Posterior cingulate gyrus (tissue), 11 donors: ENCODE data around the gene FYCO1.

Experiments
- DNase-seq, 10 donors: peaks; one replicate each; pipeline versions ENCODE4 v3.0.0 to v3.0.0-alpha.2; 2020 to 2021; ENCODE audit warnings: mixed read lengths in 3 of 10
- intact Hi-C: fragments of 100-400 bp; cut with DNase I; formaldehyde crosslinking; loops from one replicate; pipeline ENCODE4 v1.15.1; 2023

Gene FYCO1

GRCh38 chr3:45868650-45869049, 127.0 kb downstream of the FYCO1 start:
- intact Hi-C loops, result no loop called here

GRCh38 chr3:45868213-45868612, 127.4 kb downstream of the FYCO1 start:
- DNase-seq, result no peak

More at GRCh38 chr3:45868650-45869049, 127.0 kb downstream of the FYCO1 start:
- no peak for DNase-seq

More at GRCh38 chr3:45868213-45868612, 127.4 kb downstream of the FYCO1 start:
- intact Hi-C loops, result no loop called here
